H1 (cell line): Measurements from ENCODE around the gene VASH1. TPM values are rescaled to one million over a fixed set of nuclear protein-coding genes. Genes with fewer than 3 reads are reported as not detected.

ENCODE experiments used
- CTCF ChIA-PET: fragments of 300-600 bp; sonication (Branson Sonifier 250); formaldehyde crosslinking; loops from one replicate; lab custom pipeline; 2021; ENCODE audit not compliant: partially characterized antibody; lab: Charles Lee
- POLR2A ChIA-PET: fragments of 300-600 bp; sonication (Branson Sonifier 250); formaldehyde crosslinking; loops from one replicate; lab custom pipeline; 2021; ENCODE audit warnings: inconsistent platforms; ENCODE audit not compliant: partially characterized antibody; lab: Charles Lee
- DNase-seq, 2 experiments: peaks; one replicate each; pipeline versions ENCODE4 v3.0.0 to v3.0.0-alpha.2; 2010 to 2022; ENCODE audit warnings: low spot score in 2 of 2, low read depth in 1 of 2, mixed read lengths in 1 of 2
- FAIRE-seq: peaks from 2 replicates; lab custom pipeline; 2011; peaks lifted over from hg19 to GRCh38; lab: Jason Lieb, UNC
- H2AFZ ChIP-seq: 2 replicates; pipeline ENCODE4 v1.8.1; 2012; ENCODE audit warnings: low read length, inconsistent platforms
- H2AK5ac ChIP-seq: 2 replicates; pipeline ENCODE4 v1.6.1; 2013; ENCODE audit warnings: low read depth, low read length
- H2BK120ac ChIP-seq: replicated peaks from 2 replicates; pipeline ENCODE3; 2013; ENCODE audit warnings: low read depth, low read length, inconsistent platforms
- H2BK12ac ChIP-seq: 2 replicates; pipeline ENCODE4 v1.6.1; 2013; ENCODE audit warnings: low read depth, low read length
- H2BK15ac ChIP-seq: 2 replicates; pipeline ENCODE4 v1.6.1; 2013; ENCODE audit warnings: low read length
- H2BK20ac ChIP-seq: 2 replicates; pipeline ENCODE4 v1.6.1; 2013; ENCODE audit warnings: low read length
- H2BK5ac ChIP-seq: 2 replicates; pipeline ENCODE4 v1.6.1; 2013; ENCODE audit warnings: low read depth, low read length
- H3K14ac ChIP-seq: 2 replicates; pipeline ENCODE4 v1.6.1; 2013; ENCODE audit warnings: inconsistent platforms; ENCODE audit not compliant: insufficient read length
- H3K18ac ChIP-seq: 2 replicates; pipeline ENCODE4 v1.6.1; 2013; ENCODE audit warnings: low read length; ENCODE audit errors: extremely low read depth
- H3K23ac ChIP-seq: 2 replicates; pipeline ENCODE4 v1.6.1; 2013; ENCODE audit warnings: inconsistent platforms; ENCODE audit not compliant: insufficient read length
- H3K23me2 ChIP-seq: 2 replicates; pipeline ENCODE4 v1.6.1; 2013; ENCODE audit warnings: low read depth, low read length
- H3K27ac ChIP-seq: 2 replicates; pipeline ENCODE4 v1.6.1; 2011; ENCODE audit warnings: low read depth, low read length, inconsistent platforms
- H3K27me3 ChIP-seq, 4 experiments: replicated peaks in 1 of 4; 1 replicate in 1 of 4; 2 replicates in 3 of 4; pipeline versions ENCODE4 v1.6.1 to v1.8.1; 2011 to 2013; ENCODE audit warnings: low read length in 3 of 4, mild to moderate bottlenecking in 3 of 4, inconsistent platforms in 2 of 4, mixed read lengths in 2 of 4, moderate library complexity in 1 of 4; ENCODE audit not compliant: control insufficient read depth in 3 of 4, insufficient read depth in 3 of 4; ENCODE audit errors: extremely low read depth in 1 of 4
- H3K36me3 ChIP-seq, 4 experiments: 2 replicates each; pipeline versions ENCODE4 v1.6.1 to v1.8.1; 2011 to 2013; ENCODE audit warnings: mild to moderate bottlenecking in 4 of 4, low read length in 3 of 4, moderate library complexity in 2 of 4, control low read depth in 1 of 4, inconsistent platforms in 1 of 4; ENCODE audit not compliant: insufficient read depth in 4 of 4, control insufficient read depth in 2 of 4
- H3K4ac ChIP-seq: replicated peaks from 2 replicates; pipeline ENCODE3; 2013; ENCODE audit warnings: low read length, low read depth, mixed read lengths, inconsistent platforms; ENCODE audit not compliant: insufficient read length
- H3K4me1 ChIP-seq, 4 experiments: replicated peaks in 1 of 4; 1 replicate in 1 of 4; 2 replicates in 3 of 4; pipeline versions ENCODE4 v1.6.1 to v1.8.1; 2011 to 2013; ENCODE audit warnings: low read length in 3 of 4, inconsistent platforms in 2 of 4, mixed read lengths in 1 of 4; ENCODE audit not compliant: insufficient read depth in 4 of 4, control insufficient read depth in 3 of 4
- H3K4me2 ChIP-seq, 2 experiments: 2 replicates each; pipeline versions ENCODE4 v1.6.1 to v1.8.1; 2011 to 2013; ENCODE audit warnings: low read depth in 2 of 2, low read length in 2 of 2, control low read depth in 1 of 2, inconsistent platforms in 1 of 2, mild to moderate bottlenecking in 1 of 2; ENCODE audit not compliant: insufficient read depth in 1 of 2
- H3K4me3 ChIP-seq, 4 experiments: fragments of 200-600, 300-600 bp in 1 of 4; sonication (generic), shearing (Covaris generic), sonication (Bioruptor Twin) in 1 of 4; 2 replicates each; pipeline versions ENCODE4 v1.5.1 to v1.8.1; 2011 to 2016; ENCODE audit warnings: low read length in 4 of 4, low read depth in 3 of 4, control low read depth in 2 of 4, inconsistent platforms in 2 of 4, mild to moderate bottlenecking in 2 of 4, mixed read lengths in 1 of 4, moderate library complexity in 1 of 4; ENCODE audit not compliant: insufficient read depth in 2 of 4; ENCODE audit errors: extremely low read depth in 1 of 4
- H3K56ac ChIP-seq: replicated peaks from 2 replicates; pipeline ENCODE3; 2013; ENCODE audit warnings: low read depth, mild to moderate bottlenecking, mixed read lengths, low read length, inconsistent platforms; ENCODE audit not compliant: insufficient read length
- H3K79me1 ChIP-seq: 2 replicates; pipeline ENCODE4 v1.6.1; 2013; ENCODE audit warnings: low read depth, low read length, control low read depth
- H3K79me2 ChIP-seq, 2 experiments: 2 replicates each; pipeline versions ENCODE4 v1.6.1 to v1.8.1; 2012 to 2013; ENCODE audit warnings: low read length in 2 of 2, mild to moderate bottlenecking in 2 of 2, inconsistent platforms in 1 of 2; ENCODE audit not compliant: insufficient read depth in 2 of 2, control insufficient read depth in 1 of 2
- H3K9ac ChIP-seq, 4 experiments: replicated peaks in 1 of 4; 1 replicate in 1 of 4; 2 replicates in 3 of 4; pipeline versions ENCODE4 v1.6.1 to v1.8.1; 2011 to 2013; ENCODE audit warnings: low read depth in 3 of 4, low read length in 3 of 4, control low read depth in 2 of 4, mild to moderate bottlenecking in 2 of 4, moderate library complexity in 2 of 4, inconsistent platforms in 1 of 4; ENCODE audit errors: extremely low read depth in 1 of 4
- H3K9me3 ChIP-seq, 2 experiments: 2 replicates each; pipeline versions ENCODE4 v1.6.1 to v1.8.1; 2012 to 2013; ENCODE audit warnings: mild to moderate bottlenecking in 2 of 2, moderate library complexity in 2 of 2, control low read depth in 1 of 2, inconsistent platforms in 1 of 2, low read depth in 1 of 2, low read length in 1 of 2, mixed read lengths in 1 of 2; ENCODE audit not compliant: insufficient read depth in 2 of 2
- H4K20me1 ChIP-seq, 2 experiments: replicated peaks in 1 of 2; 2 replicates each; pipeline versions ENCODE3 to v1.8.1; 2011 to 2013; ENCODE audit warnings: inconsistent platforms in 2 of 2, low read length in 2 of 2, mild to moderate bottlenecking in 1 of 2; ENCODE audit not compliant: insufficient read depth in 2 of 2, control insufficient read depth in 1 of 2
- H4K5ac ChIP-seq: 2 replicates; pipeline ENCODE4 v1.6.1; 2013; ENCODE audit warnings: low read length, low read depth, mixed read lengths, inconsistent platforms; ENCODE audit not compliant: insufficient read length
- H4K8ac ChIP-seq: 2 replicates; pipeline ENCODE4 v1.8.0; 2013; ENCODE audit warnings: mild to moderate bottlenecking, moderate library complexity, low read length, inconsistent platforms; ENCODE audit not compliant: insufficient read depth; ENCODE audit errors: extremely low read depth
- H4K91ac ChIP-seq: replicated peaks from 2 replicates; pipeline ENCODE3; 2013; ENCODE audit warnings: low read length, mixed read lengths, inconsistent platforms; ENCODE audit not compliant: insufficient read length
- BACH1 ChIP-seq: IDR thresholded peaks from 2 replicates; pipeline ENCODE4 v1.6.1; 2012; ENCODE audit warnings: low read length, improper control_type of control experiment
- BCL11A ChIP-seq, 2 experiments: IDR thresholded peaks; one replicate each; pipeline ENCODE4 v1.6.1; 2011; ENCODE audit warnings: low read depth in 2 of 2, low read length in 2 of 2, mild to moderate bottlenecking in 2 of 2
- GTF2F1 ChIP-seq: IDR thresholded peaks from 2 replicates; pipeline ENCODE4 v1.6.1; 2012; ENCODE audit warnings: low read depth, low read length, improper control_type of control experiment, borderline replicate concordance
- MAFK ChIP-seq: IDR thresholded peaks from 2 replicates; pipeline ENCODE4 v1.6.1; 2012; ENCODE audit warnings: low read depth, mild to moderate bottlenecking, improper control_type of control experiment, low read length
- SIN3A ChIP-seq, 2 experiments: IDR thresholded peaks in 1 of 2; conservative IDR thresholded peaks in 1 of 2; 2 replicates each; pipeline ENCODE4 v1.6.1; 2011 to 2012; ENCODE audit warnings: low read length in 2 of 2, improper control_type of control experiment in 1 of 2, low read depth in 1 of 2, mild to moderate bottlenecking in 1 of 2
- TEAD4 ChIP-seq: IDR thresholded peaks from 2 replicates; pipeline ENCODE4 v1.6.1; 2012; ENCODE audit warnings: low read depth, low read length, inconsistent platforms, mixed read lengths
- WGBS, 2 experiments: shearing (Covaris generic) in 1 of 2; methylation state at CpG; one replicate each; pipeline versions ENCODE4 v1.1.6 to v1.1.7; 2013 to 2015; ENCODE audit warnings: low lambda C conversion rate in 2 of 2, mixed read lengths in 2 of 2, inconsistent platforms in 1 of 2, low coverage in 1 of 2, missing lambda C conversion rate in 1 of 2; ENCODE audit not compliant: insufficient replicate concordance in 2 of 2, insufficient coverage in 1 of 2, insufficient read length in 1 of 2; ENCODE audit errors: extremely low coverage in 1 of 2, missing lambda C conversion rate in 1 of 2; 5-methylcytosine and 5-hydroxymethylcytosine counted together
- polyA plus RNA-seq, 7 experiments: library from polyadenylated mRNA; depleted of rRNA in 3 of 7; stranded (reverse) in 5 of 7; unstranded in 2 of 7; fragments of >200 nt in 5 of 7; fragments of 200-250 nt in 2 of 7; gene quantifications; 1 replicate in 5 of 7; 2 replicates in 1 of 7; 4 replicates in 1 of 7; pipeline versions ENCODE4 v1.2.1 to v1.2.3, GENCODE V29; 2011 to 2013; ENCODE audit warnings: missing spikeins in 2 of 7, mixed read lengths in 2 of 7
- total RNA-seq: library from RNA; stranded (reverse); fragmentation: NEBNext Ultra II Directional; extraction: Animal tissue kit (Norgen Biotek cat#: 25700); gene quantifications from 2 replicates; pipeline ENCODE4 v1.2.1, GENCODE V29; 2021
- TF ChIP-seq, protein P1 (sequence below), 3 experiments: IDR thresholded peaks; 1 replicate in 2 of 3; 2 replicates in 1 of 3; pipeline versions ENCODE4 v1.5.1 to v1.6.1; 2011; ENCODE audit warnings: low read length in 3 of 3, mild to moderate bottlenecking in 3 of 3, inconsistent platforms in 2 of 3, low read depth in 1 of 3, moderate library complexity in 1 of 3; ENCODE audit not compliant: insufficient read depth in 1 of 3; ENCODE audit errors: control extremely low read depth in 1 of 3
- TF ChIP-seq, protein P2 (sequence below): IDR thresholded peaks from 2 replicates; pipeline ENCODE4 v1.6.1; 2011; ENCODE audit warnings: low read length, improper control_type of control experiment

VASH1 gene
- total and polyA plus RNA-seq, 2 of the 8 experiments (the other 6 are each of a cell fraction or from before 2014, with no cell fraction given), result 3.1 to 6.4 TPM

DNA sequence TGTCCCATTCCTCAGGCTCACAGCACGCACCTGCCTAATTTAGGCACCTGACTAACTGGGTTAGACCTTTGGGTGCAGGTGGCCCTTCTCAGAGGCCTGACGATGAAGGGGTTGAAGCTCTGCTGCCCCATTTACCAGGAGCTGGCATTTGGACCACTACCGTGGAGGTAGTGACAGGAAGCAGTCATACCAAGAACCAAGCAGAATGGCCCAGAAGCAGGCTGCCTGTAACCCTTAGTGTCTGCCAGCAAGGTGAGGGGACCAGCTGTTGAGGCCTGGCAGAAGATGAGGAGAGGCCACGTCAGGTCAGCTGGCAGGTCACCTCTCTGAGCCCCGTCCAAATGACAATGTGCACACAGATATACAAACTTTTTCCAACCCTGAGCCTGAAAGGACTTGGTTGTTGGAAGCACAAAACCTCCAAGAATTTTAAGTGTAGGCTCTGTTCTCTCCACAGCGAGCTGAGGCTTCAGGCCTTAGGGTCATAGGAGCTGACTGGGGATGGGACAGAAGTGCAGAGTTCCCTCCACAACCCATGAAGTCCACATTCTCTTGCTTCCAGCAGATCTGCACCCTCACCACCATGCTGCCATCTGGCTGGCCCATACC lies 23.1 kb downstream of the VASH1 start:
- H3K36me3 ChIP-seq, result peaks cover 6 to 21% (median 18%) of the 10 kb centered on the region in 4 experiments; a peak in 6 of 8 replicates
- no peak for TF ChIP-seq BCL11A (IDR thresholded peaks at IDR 0.05; ENCODE audit: low read depth in 2 of 2, low read length in 2 of 2)
- TF ChIP-seq SIN3A (conservative IDR thresholded peaks at IDR 0.05 in 1 of 2, IDR thresholded peaks at IDR 0.05 in 1 of 2; ENCODE audit: low read depth in 1 of 2, low read length in 2 of 2), result no peak
- no peak for TF ChIP-seq BACH1
- TF ChIP-seq, protein P1, sequence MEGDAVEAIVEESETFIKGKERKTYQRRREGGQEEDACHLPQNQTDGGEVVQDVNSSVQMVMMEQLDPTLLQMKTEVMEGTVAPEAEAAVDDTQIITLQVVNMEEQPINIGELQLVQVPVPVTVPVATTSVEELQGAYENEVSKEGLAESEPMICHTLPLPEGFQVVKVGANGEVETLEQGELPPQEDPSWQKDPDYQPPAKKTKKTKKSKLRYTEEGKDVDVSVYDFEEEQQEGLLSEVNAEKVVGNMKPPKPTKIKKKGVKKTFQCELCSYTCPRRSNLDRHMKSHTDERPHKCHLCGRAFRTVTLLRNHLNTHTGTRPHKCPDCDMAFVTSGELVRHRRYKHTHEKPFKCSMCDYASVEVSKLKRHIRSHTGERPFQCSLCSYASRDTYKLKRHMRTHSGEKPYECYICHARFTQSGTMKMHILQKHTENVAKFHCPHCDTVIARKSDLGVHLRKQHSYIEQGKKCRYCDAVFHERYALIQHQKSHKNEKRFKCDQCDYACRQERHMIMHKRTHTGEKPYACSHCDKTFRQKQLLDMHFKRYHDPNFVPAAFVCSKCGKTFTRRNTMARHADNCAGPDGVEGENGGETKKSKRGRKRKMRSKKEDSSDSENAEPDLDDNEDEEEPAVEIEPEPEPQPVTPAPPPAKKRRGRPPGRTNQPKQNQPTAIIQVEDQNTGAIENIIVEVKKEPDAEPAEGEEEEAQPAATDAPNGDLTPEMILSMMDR (IDR thresholded peaks at IDR 0.05; ENCODE audit: control extremely low read depth in 1 of 3, insufficient read depth in 1 of 3, low read depth in 1 of 3, low read length in 3 of 3), result no peak
- no peak for TF ChIP-seq MAFK
- TF ChIP-seq, protein P2, sequence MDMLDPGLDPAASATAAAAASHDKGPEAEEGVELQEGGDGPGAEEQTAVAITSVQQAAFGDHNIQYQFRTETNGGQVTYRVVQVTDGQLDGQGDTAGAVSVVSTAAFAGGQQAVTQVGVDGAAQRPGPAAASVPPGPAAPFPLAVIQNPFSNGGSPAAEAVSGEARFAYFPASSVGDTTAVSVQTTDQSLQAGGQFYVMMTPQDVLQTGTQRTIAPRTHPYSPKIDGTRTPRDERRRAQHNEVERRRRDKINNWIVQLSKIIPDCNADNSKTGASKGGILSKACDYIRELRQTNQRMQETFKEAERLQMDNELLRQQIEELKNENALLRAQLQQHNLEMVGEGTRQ, result no peak
- TF ChIP-seq TEAD4, result no peak
- no peak for TF ChIP-seq GTF2F1

More for the DNA sequence above, 23.1 kb downstream of the VASH1 start:
- no peak overlapping the region for H2BK15ac ChIP-seq
- H2AFZ ChIP-seq, result no peak overlapping the region
- H3K23ac ChIP-seq, result no peak overlapping the region
- no peak overlapping the region for H3K9ac ChIP-seq
- H2BK20ac ChIP-seq, result no peak overlapping the region
- no peak overlapping the region for H3K18ac ChIP-seq
- no peak overlapping the region for H2AK5ac ChIP-seq
- H3K4me3 ChIP-seq, result no peak overlapping the region
- H3K79me2 ChIP-seq, result no peaks in the 10 kb centered on the region
- no peak overlapping the region for H4K5ac ChIP-seq
- H3K79me1 ChIP-seq, result no peaks in the 10 kb centered on the region
- CTCF ChIA-PET, result interaction anchor here (0.8 to 13.7 kb wide), 44 partner anchors 8 to 677 kb away, joined by 3 to 234 read pairs (median 5); partner anchors contain the start of gene VASH1
- WGBS, 2 experiments, result 76% methylated on average over 5 of the region's 6 CpGs; no CpG with 5 or more reads in 1 of the 2 experiments
- H3K56ac ChIP-seq, result no peak overlapping the region
- no peak overlapping the region for H3K27ac ChIP-seq
- DNase-seq (no peak), FAIRE-seq (no peak)
- H3K23me2 ChIP-seq, result no peaks in the 10 kb centered on the region
- no peak overlapping the region for H4K8ac ChIP-seq
- H3K4me2 ChIP-seq, result no peak overlapping the region
- no peak overlapping the region for H3K4ac ChIP-seq
- no peak overlapping the region for H2BK120ac ChIP-seq
- POLR2A ChIA-PET, result interaction anchor here (0.9 to 2.9 kb wide), 6 partner anchors 8 to 28 kb away, joined by 3 to 8 read pairs (median 4); partner anchors contain the start of gene ANGEL1
- no peak overlapping the region for H3K14ac ChIP-seq
- no peaks in the 10 kb centered on the region for H3K4me1 ChIP-seq
- peaks cover 2 to 4% of the 10 kb centered on the region in 2 experiments for H4K20me1 ChIP-seq
- no peak overlapping the region for H2BK12ac ChIP-seq
- no peaks in the 10 kb centered on the region for H3K9me3 ChIP-seq
- H2BK5ac ChIP-seq, result no peak overlapping the region
- H4K91ac ChIP-seq, result no peak overlapping the region
- no peaks in the 10 kb centered on the region for H3K27me3 ChIP-seq
